ENCODE results near the gene MIA. TPM values are rescaled to one million over a fixed set of nuclear protein-coding genes. Genes with fewer than 3 reads are reported as not detected.
A peak's percentile ranks its signal among the peaks of the same experiment; 100 is the strongest.

The MIA gene
- total and polyA plus RNA-seq, 10 donors, result 1.5 to 14.2 (median 5.7) TPM; not detected in 6

GRCh38 chr19:40742477-40742876, 32.8 kb upstream of the MIA start:
- WGBS, 5 donors, result 85 to 94% (median 93%) methylated on average over 7 to 17 of the region's 17 CpGs
- intact Hi-C loops (cut with DNase I; ENCODE audit: low total_unique reads), result no loop called here

GRCh38 chr19:40742886-40743285, 32.4 kb upstream of the MIA start:
- intact Hi-C loops (cut with DNase I; ENCODE audit: low total_unique reads), result no loop called here
- Histone ChIP-seq H3K36me3 (peaks cover 0 to 58% (median 28%) of the 10 kb centered on the region in 6 donors), H3K27ac (no peak overlapping the region), H3K27me3 (replicated peaks in 1 of 7) (no peaks in the 10 kb centered on the region), H3K4me1 (peaks cover 0 to 28% (median 14%) of the 10 kb centered on the region in 6 donors), H3K9me3 (no peaks in the 10 kb centered on the region), H3K4me3 (no peak overlapping the region)
- no peak for DNase-seq
- WGBS, 5 donors, result 89 to 95% (median 93%) methylated on average over 10 to 12 of the region's 12 CpGs
- TF ChIP-seq POLR2AphosphoS5 (IDR thresholded peaks at IDR 0.05) (no peak), CTCF (IDR thresholded peaks at IDR 0.05 in 8 of 11, conservative IDR thresholded peaks at IDR 0.05 in 3 of 11) (no peak), POLR2A (IDR thresholded peaks at IDR 0.05) (no peak)

More at GRCh38 chr19:40742477-40742876, 32.8 kb upstream of the MIA start:
- no peak for DNase-seq
- Histone ChIP-seq H3K9me3 (no peaks in the 10 kb centered on the region), H3K36me3 (peaks cover 0 to 62% (median 31%) of the 10 kb centered on the region in 6 donors), H3K27me3 (replicated peaks in 1 of 7) (no peaks in the 10 kb centered on the region), H3K4me3 (no peak overlapping the region), H3K4me1 (peaks cover 0 to 24% (median 13%) of the 10 kb centered on the region in 6 donors), H3K27ac (peak overlapping the region in 1 of 8 donors; percentile 0)
- TF ChIP-seq CTCF (IDR thresholded peaks at IDR 0.05 in 8 of 11, conservative IDR thresholded peaks at IDR 0.05 in 3 of 11), result no peak
- no peak for TF ChIP-seq POLR2A (IDR thresholded peaks at IDR 0.05)
- TF ChIP-seq POLR2AphosphoS5 (IDR thresholded peaks at IDR 0.05), result peak in 1 of 3 donors; percentile 73

GRCh38 chr19:40743926-40744325, 31.4 kb upstream of the MIA start:
- H3K9me3 ChIP-seq, result no peaks in the 10 kb centered on the region
- TF ChIP-seq POLR2AphosphoS5 (IDR thresholded peaks at IDR 0.05), result peak in 1 of 3 donors; percentile 60
- TF ChIP-seq POLR2A (IDR thresholded peaks at IDR 0.05), result no peak
- no peak for TF ChIP-seq CTCF (IDR thresholded peaks at IDR 0.05 in 8 of 11, conservative IDR thresholded peaks at IDR 0.05 in 3 of 11)
- 81 to 95% (median 93%) methylated on average over 7 to 10 of the region's 10 CpGs for WGBS, 5 donors
- peaks cover 0 to 38% (median 19%) of the 10 kb centered on the region in 6 donors for H3K4me1 ChIP-seq
- peak overlapping the region in 2 of 8 donors; percentile 72 to 75 for H3K27ac ChIP-seq
- DNase-seq, result no peak
- no peak overlapping the region for H3K4me3 ChIP-seq
- no peaks in the 10 kb centered on the region for H3K27me3 ChIP-seq (replicated peaks in 1 of 7)
- intact Hi-C loops (cut with DNase I; ENCODE audit: low total_unique reads), result no loop called here
- peaks cover 0 to 47% (median 21%) of the 10 kb centered on the region in 6 donors for H3K36me3 ChIP-seq

DNA sequence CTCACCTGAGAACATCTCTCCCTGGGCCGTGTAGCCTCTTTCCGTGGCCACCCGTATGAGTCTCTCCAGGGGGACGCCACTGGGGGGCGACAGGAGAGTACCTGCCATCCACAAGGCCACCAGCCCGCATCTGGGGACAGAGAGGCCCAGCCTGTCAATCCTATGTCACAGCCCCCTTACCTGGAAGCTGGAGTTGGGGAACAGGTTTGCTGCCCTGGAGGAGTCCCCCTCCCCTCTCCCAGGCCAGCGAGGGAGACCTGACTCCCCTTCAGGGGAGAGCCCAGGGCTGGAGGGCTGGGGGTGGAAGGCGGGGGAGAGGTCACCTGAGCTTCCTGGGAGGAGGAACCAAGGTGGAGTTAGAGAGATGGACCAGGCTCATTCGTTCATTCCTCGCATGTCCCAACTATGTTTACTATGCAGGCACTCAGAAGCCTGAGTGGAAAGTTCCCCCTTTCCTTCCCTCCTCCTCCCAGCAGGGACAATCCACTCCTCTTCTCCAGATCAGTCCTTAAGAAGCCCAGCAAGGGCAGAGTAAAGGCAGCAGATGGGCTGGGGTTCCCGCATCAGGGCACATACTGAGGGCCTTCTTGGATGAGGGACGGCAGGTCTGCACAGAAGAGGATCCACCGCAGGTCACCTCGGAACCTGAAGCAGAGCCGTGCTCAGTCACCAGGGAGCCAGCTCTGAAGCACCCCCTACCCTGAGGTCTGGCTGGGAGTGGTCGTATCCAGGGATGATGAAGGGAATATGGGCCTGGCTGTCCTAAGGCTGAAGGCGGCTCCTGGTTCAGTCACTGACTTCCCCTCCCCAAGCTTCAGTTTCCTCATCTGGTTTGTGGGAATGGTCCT, 30.5 kb upstream of the MIA start:
- Histone ChIP-seq H3K27me3 (replicated peaks in 1 of 7) (no peaks in the 10 kb centered on the region), H3K36me3 (peaks cover 0 to 39% (median 13%) of the 10 kb centered on the region in 6 donors), H3K4me1 (peaks cover 4 to 47% (median 27%) of the 10 kb centered on the region in 6 donors), H3K27ac (peak overlapping the region in 7 of 8 donors; percentile 23 to 75 (median 67)), H3K4me3 (no peak overlapping the region), H3K9me3 (no peaks in the 10 kb centered on the region)
- 70 to 80% (median 76%) methylated on average over 11 to 17 of the region's 17 CpGs for WGBS, 5 donors
- intact Hi-C loops (cut with DNase I; ENCODE audit: low total_unique reads), result no loop called here
- no peak for DNase-seq
- no peak for TF ChIP-seq POLR2A (IDR thresholded peaks at IDR 0.05)
- peak in 6 of 11 experiments; percentile 17 to 35 (median 27) for TF ChIP-seq CTCF (IDR thresholded peaks at IDR 0.05 in 8 of 11, conservative IDR thresholded peaks at IDR 0.05 in 3 of 11)
- TF ChIP-seq POLR2AphosphoS5 (IDR thresholded peaks at IDR 0.05), result peak in 1 of 3 donors; percentile 22
